MM.1S (cell line): ENCODE data around the gene STK32C.

Source experiments
- CTCF ChIP-seq: fragments of 300-600 bp; sonication (generic); IDR thresholded peaks from 2 replicates; pipeline ENCODE4 v1.5.1; 2016; ENCODE audit warnings: antibody characterized with exemption, low read length, mixed read lengths
- EZH2 ChIP-seq: fragments of 300-600 bp; sonication (generic); optimal IDR thresholded peaks from 2 replicates; pipeline ENCODE3; 2017; ENCODE audit warnings: low read depth, mild to moderate bottlenecking, antibody characterized with exemption, low read length, mixed read lengths
- EZH2phosphoT487 ChIP-seq: fragments of 300-600 bp; sonication (generic); IDR thresholded peaks from 2 replicates; pipeline ENCODE4 v1.6.1; 2018; ENCODE audit warnings: antibody characterized with exemption, low read length

GRCh38 chr10:132162021-132162531, 145.7 kb downstream of the STK32C start:
- TF ChIP-seq CTCF (no peak), EZH2phosphoT487 (no peak), EZH2 (no peak)
